Erythroblast (primary cell): ENCODE results near the gene ALKAL2.

Experiments
- DNase-seq, 2 experiments: peaks; one replicate each; lab custom pipeline; 2025; lab: John Stamatoyannopoulos, UW
- GATA1 ChIP-seq: IDR thresholded peaks from 2 replicates; pipeline ENCODE4 v1.6.1; 2011; ENCODE audit warnings: low read depth, mild to moderate bottlenecking, control low read depth, low read length, moderate library complexity
- POLR2A ChIP-seq: IDR thresholded peaks from 2 replicates; pipeline ENCODE4 v1.6.1; 2011; ENCODE audit warnings: mild to moderate bottlenecking, low read length

Gene ALKAL2

DNA sequence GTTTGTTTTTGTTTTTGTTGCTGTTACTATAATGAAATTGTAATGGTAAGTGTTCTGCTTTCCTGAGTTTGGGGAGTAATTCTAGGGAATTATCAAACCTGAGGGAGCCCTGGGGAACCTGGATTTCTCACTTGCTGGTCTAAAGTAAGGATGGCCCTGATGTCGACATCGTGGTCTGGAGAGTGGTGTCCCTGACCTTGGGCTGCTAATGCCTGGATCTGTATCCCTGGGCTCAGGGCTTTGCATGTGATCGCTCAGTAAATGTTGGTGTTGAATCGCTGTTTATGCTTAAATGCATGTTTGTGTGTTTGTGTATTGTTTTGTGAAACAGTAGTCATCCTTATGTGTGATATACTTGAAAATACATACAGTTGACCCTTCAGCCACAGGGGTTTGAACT is 17.0 kb downstream of the ALKAL2 start:
- no peak for DNase-seq
- no peak for TF ChIP-seq GATA1
- no peak for TF ChIP-seq POLR2A

DNA sequence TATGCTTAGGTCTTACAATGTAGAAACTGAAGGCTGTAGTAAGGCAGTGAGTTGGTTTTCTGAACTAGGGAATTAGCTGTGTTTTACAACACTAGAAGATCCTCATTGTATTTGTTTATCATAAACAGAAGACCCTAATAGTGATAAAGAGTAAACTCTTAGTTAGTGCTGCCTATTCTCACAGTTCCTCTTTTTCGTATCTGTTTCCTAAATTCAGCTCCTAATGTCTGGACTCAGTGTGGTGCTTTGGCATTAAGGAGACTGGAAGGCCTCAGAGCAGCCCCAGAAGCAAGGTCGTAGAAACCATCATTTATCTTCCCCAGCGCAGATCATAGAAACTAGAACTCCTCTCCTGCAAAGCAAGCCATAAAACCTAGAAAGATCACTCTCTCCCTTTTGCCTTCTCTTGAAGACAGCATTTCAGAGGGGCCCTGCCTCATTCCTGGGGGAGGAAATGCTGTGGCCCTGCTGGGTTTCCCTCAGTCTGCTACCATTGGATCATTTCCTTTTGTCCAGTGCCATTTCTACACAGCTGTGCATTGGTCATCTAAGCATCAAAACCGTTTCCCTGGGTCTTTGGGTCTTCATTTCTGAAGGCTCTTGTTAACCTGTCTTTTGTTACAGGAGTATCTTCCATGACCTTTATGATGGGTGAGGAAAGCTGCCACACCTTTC is 18.4 kb downstream of the ALKAL2 start:
- no peak for TF ChIP-seq GATA1

DNA sequence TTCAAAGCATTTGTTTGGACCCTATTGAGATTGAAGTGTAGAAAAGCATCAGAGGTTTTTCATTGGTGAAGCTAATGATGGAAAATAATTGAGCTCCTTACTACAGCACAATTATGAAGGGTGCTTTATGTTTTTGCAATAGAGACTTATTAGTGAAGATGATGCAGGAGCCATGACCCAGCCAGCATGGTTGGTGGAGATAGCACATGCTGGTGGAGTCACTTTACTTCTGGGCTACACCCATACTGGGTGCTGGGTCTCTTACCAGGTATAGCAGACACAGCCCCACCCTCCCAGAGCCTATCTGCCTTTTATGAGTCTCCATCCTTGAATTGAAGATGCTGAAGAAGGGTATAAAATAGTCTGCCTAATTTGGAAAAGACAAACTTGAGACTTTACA is 19.6 kb downstream of the ALKAL2 start:
- DNase-seq = peak; percentile 81 to 83
- no peak for TF ChIP-seq POLR2A
- no peak for TF ChIP-seq GATA1

More for the DNA sequence above, 18.4 kb downstream of the ALKAL2 start:
- no peak for DNase-seq

DNA sequence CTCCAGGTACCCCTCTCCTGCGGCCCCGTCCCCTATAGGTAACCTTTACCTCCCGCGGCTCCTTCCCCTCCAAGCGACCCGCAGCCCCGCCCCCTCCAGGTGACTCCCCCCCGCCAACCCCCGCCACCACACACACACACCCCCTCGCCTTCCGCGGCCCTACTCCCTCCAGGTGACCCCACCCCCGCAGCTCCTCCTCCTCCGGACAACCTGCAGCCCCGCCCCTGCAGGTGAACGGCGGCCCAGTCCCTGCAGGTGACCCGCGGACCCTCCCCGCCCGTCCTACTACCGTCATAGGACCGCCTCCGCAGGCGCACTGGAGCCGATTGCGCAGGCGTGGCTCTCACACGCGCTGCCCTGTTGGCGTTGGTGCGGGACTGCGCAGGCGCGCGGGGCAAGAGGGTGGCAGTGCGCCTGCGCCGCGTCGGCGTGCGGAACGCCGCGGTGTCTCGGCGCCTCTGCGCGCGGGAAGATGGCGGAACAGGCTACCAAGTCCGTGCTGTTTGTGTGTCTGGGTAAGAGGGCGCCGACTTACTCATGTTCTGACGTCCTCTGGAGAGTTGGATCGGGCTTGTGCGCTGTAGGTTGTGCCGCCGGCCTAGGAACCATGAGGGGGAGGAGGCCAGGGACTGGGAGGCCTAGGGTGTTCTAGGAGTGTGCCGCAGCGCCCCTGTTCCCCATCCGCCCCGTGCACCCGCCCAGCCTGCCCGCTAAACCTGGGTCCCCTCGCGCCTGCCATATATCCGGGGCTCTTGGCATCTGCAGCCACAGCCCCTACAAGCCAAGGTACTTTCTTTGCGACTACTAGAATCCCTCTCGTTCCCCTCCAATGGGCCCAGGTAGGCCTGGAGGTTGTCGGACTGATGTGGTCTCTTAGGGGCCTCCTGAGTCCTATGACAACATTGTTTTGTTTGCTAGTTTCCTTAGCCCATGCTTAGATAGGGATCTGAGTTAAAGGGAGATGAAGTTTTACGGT is 23.1 kb downstream of the ALKAL2 start, which contains the start of gene ACP1:
Gene ACP1, plus strand, starts transcription at position 455 of the 976 bp plus-strand sequence. Its CDS starts 18 bp downstream, at position 473.
- peak; percentile 96 to 98 for DNase-seq
- TF ChIP-seq POLR2A (peak; percentile 95), GATA1 (no peak)

DNA sequence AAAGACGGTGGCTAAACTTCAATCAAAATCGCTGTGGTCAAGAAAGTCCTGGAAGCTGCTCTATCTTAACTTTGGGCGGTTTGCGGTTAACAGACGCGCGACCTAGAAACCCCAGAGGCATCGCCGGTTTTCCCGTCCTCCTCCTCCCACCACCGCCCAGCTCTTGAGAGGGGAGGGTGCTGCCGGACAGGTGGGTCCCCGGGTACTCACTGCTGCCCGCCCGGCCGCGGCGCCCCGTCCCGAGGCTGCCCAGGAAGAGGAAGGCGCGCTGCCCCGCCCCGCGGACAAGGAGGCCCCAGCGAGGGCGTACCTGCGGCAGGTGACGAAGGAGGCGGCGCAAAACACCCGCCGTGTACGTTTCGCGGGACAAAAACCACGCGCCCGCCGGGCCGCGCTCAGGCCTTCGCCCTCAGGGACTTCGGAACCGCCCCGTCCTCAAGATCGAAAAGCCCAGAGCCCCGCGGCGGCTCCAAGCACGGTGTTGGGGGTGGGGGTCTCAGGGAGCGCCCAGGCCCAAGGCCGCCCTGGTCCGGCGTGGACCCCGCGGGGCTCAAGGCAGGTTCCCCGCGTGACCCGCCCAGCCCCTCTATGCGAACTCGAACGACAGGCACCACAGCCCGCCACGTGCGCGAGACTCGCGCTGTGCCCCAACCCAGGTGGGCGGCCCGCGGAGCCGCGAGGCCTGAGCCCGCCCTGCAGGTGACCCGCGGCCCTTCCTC is 24.0 kb downstream of the ALKAL2 start, which contains the start of gene SH3YL1:
Gene SH3YL1, minus strand, starts transcription at position 259 of the 719 bp plus-strand sequence. Its CDS starts 48 bp downstream, at position 211.
- peak; percentile 59 for DNase-seq
- TF ChIP-seq POLR2A (no peak), GATA1 (no peak)

DNA sequence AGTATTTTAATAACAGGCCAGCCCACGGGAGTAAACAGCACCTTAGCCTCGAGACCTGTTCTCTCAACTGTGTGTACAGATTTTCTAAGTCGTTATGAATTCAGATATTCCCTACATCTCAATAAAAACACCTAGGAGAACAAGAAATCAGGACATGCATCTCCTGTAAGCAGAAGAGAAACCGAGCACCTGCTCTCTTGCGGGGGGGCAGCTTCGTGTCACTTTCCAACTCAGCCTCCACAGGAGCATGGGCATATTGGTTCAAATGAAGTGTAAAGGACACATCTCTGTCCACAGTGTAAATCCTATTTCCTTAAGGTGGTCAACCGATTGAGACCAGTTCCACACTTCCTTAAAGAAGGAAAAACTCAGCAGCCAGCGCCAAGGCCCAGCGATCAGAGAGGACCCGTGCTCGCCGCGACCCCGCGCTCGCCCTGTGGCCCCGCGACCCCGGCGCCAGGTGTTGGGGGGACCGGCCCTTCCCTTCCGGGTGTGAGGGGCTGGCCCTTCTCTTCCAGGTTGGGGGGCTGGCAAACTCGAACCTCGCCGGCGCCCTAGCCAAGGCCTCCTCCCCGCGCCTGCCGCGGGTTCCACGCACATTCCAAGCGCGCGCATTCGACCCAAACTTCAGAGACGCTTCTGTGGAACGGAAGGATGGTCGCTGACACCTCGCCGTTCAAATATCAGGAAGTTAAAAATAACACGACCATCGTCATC is 24.7 kb downstream of the ALKAL2 start:
- no peak for TF ChIP-seq GATA1
- no peak for TF ChIP-seq POLR2A
- DNase-seq = no peak

DNA sequence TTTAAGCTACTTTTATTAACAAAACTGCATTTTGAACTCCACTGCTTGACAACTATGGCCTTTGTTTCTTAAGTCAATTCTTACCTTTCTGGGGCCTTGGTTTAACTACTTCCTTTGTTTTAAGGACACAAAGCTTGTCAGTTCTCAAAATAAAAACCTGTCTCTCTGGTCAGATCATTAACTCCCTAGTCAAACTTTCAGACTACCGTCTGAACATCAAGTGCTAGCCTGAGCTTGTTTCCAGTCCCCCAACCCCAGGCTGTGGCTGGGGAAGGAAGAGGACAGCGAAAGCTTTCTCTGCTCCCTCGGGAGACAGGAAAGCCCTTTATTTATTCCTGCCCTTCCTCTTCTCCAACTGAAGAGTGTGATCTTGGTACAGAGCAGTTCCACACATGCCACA is 25.8 kb downstream of the ALKAL2 start:
- TF ChIP-seq POLR2A (no peak), GATA1 (no peak)
- no peak for DNase-seq

DNA sequence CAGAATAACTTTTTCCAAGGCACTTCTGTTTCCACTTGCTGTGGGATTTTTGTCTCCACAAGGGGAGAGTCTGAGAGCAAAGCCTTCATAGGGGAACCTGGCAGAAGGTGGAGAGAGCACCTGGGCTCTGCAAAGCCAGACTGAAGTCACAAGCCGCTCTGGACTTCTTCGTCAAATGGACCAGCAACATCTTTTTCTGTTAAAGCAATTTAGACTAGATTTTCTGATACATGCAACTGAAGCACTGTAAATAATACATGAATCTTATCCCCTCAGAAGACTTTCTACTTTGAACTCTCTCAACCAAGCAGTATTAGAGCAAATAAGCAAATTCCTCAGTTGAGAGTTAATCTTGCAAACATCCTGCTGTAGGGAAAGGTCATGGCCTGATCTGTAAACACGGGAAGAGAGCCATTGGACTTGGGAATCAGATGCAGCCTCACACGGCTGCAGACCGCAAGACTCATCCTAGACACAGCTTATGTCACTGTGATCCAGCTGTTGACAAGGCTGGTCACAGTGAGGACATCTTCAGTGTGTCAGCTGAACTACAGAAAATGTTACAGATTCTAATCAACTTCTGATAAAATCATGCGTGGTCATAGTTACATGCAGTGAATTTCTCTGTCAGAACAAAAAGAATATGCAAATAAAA is 27.3 kb downstream of the ALKAL2 start:
- TF ChIP-seq POLR2A (no peak), GATA1 (no peak)
- DNase-seq = no peak

DNA sequence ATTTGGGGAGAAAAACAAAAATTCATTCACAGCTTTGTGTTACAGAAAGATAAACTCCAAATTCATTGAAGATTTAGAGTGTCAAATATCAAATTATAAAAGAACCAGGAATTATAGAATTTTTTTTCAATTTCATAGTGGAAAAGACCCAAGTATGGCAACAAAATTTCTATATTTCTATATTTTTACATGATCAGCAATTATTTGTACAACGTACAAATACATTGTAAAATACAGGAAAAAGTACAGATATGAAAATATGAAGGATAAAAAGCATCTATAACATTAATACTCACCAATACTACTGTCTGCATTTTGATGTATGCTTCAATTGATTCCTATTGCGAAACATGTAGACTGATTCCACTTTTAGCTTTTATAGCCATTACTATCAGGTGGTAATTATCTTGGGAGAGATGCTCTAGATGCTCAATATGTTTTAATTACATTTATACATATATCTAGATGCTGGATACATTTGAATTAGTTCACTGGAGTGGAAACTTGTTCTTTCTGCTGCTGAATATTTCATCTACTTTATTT is 28.0 kb downstream of the ALKAL2 start:
- TF ChIP-seq GATA1 (no peak), POLR2A (no peak)
- DNase-seq = no peak

DNA sequence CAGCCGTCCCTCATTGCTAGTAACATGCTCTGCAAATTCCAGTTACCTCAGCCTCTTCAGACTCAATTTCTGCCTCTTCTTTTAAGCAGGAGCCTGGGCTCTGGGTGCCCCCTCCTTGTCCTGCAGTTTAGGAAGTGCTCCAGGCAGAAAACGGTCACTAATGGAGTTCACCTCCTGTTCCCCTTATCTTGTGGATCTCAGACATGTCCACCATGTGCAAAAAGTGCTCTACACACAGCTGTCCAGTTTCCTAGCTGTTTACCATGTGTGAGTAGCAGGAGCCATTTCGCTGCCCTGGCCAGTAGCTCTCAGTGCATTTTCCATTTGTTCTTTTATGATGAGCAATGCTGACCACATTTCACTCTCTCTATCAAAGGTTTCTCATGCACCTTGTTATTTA is 29.0 kb downstream of the ALKAL2 start:
- TF ChIP-seq GATA1 = no peak
- no peak for TF ChIP-seq POLR2A
- DNase-seq = no peak

DNA sequence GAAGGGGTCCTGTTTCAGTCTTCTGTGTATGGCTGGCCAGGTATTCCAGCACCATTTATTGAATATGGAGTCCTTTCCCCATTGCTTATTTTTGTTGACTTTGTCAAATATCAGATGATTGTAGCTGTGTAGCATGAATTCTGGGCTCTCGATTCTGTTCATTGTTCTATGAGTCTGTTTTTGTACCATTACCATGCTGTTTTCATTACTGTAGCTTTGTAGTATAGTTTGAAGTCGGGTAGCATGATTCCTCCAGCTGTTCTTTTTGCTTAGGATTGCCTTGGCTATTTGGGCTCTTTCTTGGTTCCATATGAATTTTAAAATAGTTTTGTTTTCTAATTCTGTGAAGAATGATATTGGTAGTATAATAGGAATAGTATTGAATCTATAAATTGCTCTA is 30.0 kb downstream of the ALKAL2 start:
- DNase-seq = no peak
- no peak for TF ChIP-seq GATA1
- TF ChIP-seq POLR2A = no peak

DNA sequence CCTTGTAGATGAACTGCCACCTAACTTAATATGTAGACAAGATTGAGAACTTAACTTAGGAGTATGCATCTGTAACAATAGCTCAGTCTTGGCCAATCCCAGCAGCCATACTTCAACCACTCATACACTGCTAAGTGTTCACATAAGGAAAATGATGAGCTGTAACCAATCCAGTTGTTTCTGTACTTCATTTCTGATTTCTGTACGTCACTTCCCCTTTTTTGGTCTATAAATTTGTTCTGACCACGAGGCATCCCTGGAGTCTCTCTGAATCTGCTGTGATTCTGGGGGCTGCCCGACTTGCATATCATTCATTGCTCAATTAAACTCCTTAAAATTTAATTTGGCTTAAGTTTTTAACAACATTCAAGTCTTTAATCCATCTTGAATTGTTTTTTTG is 30.5 kb downstream of the ALKAL2 start:
- no peak for DNase-seq
- TF ChIP-seq GATA1 = no peak
- TF ChIP-seq POLR2A = no peak

DNA sequence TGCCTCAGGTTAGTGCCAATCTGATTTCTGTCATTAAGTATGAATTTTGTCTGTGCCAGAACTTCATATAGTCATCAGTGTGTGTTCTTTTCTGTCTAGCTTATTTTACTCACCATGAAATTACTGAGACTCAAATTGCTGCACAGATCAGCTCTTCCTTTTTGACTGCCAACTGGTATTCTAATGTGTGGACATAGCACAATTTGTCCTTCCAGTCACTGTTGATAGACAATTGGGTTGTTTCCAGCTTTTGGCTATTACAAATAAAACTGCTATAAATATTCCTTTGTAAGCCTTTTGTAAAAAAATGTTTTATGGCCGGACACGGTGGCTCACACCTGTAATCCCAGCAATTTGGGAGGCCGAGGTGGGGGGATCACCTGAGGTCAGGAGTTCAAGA is 31.8 kb downstream of the ALKAL2 start:
- TF ChIP-seq GATA1 = no peak
- no peak for TF ChIP-seq POLR2A
- DNase-seq = no peak

DNA sequence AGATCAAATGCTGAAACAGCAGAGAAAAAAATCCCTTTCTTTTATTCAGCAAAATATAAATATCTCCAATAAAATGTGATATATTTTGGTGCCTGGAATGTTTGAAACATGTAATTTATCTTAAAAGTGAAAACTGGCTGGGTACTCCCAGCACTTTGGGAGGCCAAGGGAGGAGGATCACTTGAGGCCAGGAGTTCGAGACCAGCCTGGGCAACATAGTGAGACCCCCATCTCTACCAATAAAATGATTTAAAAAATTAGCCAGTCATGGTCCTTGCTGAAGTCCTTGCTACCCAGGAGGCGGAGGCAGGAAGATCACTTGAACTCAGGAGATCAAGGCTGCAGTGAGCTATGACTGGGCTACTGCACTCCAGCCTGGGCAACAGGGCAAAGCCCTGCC is 32.7 kb downstream of the ALKAL2 start:
- no peak for DNase-seq
- TF ChIP-seq POLR2A (no peak), GATA1 (no peak)
